MG63 (cell line): ENCODE data around the gene PPP5C. TPM values are rescaled to one million over a fixed set of nuclear protein-coding genes. Genes with fewer than 3 reads are reported as not detected.
"Not testable (repeated sequence)": the region's sequence is repeated elsewhere in the genome, so short reads cannot be mapped to it uniquely, and the experiment has no call there.

Experiments
- DNase-seq: peaks from one replicate; pipeline ENCODE4 v3.0.0-alpha.2; 2020
- H3K27me3 ChIP-seq: fragments of 250-450 bp; sonication (Bioruptor Pico); 2 replicates; pipeline ENCODE4 v1.5.1; 2020; ENCODE audit warnings: mild to moderate bottlenecking, moderate library complexity
- H3K36me3 ChIP-seq: fragments of 250-450 bp; sonication (Bioruptor Pico); 2 replicates; pipeline ENCODE4 v1.5.1; 2020; ENCODE audit warnings: mild to moderate bottlenecking, moderate library complexity
- H3K4me3 ChIP-seq: fragments of 250-450 bp; sonication (Bioruptor Pico); 2 replicates; pipeline ENCODE4 v1.5.1; 2020; ENCODE audit warnings: mild to moderate bottlenecking, moderate library complexity
- H3K9me3 ChIP-seq: fragments of 250-450 bp; sonication (Bioruptor Pico); 2 replicates; pipeline ENCODE4 v1.5.1; 2020; ENCODE audit warnings: mild to moderate bottlenecking, moderate library complexity
- total RNA-seq: library from RNA; depleted of rRNA; stranded (reverse); fragments of >200 nt; shearing (Covaris generic); gene quantifications from 2 replicates; pipeline ENCODE4 v1.2.3, GENCODE V29; 2014; ENCODE audit warnings: low replicate concordance; rRNA removed

Gene PPP5C
- total RNA-seq, 1 experiment from 2014 or later = 102 TPM

- no peaks in the 10 kb centered on the region for H3K36me3 ChIP-seq
- H3K27me3 ChIP-seq = peaks cover 44% of the 10 kb centered on the region
- peak; percentile 46 for DNase-seq
- no peak within 1 kb of the TSS for H3K4me3 ChIP-seq
- H3K9me3 ChIP-seq = 0 out of 2 replicates have a peak, but pooled peaks cover under 1% of the 10 kb centered on the region
Observed at GRCh38 chr19:46428239-46429135, 81.6 kb downstream of the PPP5C start, which contains the start of gene PNMA8C. TSS of gene PNMA8C (minus strand) at chr19:46428936. CDS start at chr19:46428359, 577 bp downstream.

- H3K36me3 ChIP-seq = no peaks in the 10 kb centered on the region
- no peak overlapping the region for H3K4me3 ChIP-seq
- DNase-seq = no peak
- H3K9me3 ChIP-seq = 0 out of 2 replicates have a peak, but pooled peaks cover 2% of the 10 kb centered on the region
- H3K27me3 ChIP-seq = peaks cover 41% of the 10 kb centered on the region
Observed at GRCh38 chr19:46429999-46430398, 83.1 kb downstream of the PPP5C start.

- Histone ChIP-seq H3K36me3 (no peaks in the 10 kb centered on the region), H3K27me3 (peaks cover 27% of the 10 kb centered on the region), H3K4me3 (no peak overlapping the region), H3K9me3 (0 out of 2 replicates have a peak, but pooled peaks cover 2% of the 10 kb centered on the region)
- DNase-seq = no peak
Observed at GRCh38 chr19:46431824-46432223, 84.9 kb downstream of the PPP5C start.

DNA sequence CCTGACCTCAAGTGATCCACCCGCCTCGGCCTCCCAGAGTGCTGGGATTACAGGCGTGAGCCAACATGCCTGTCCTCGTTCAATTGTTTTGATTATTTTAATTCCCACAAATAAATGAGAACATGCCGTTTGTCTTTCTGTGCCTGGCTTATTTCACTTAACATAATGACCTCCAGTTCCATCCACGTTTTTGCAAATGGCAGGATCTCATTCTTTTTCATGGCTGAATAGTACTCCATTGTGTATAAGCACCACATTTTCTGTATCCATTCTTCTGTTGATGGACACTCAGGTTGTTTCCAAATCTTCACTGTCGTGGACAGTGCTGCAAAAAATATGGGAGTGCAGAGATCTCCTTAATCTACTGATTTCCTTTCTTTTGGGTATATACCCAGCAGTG is 86.6 kb downstream of the PPP5C start:
- not testable (repeated sequence) for DNase-seq, H3K4me3 ChIP-seq, H3K36me3 ChIP-seq, H3K9me3 ChIP-seq
- peaks cover 12% of the 10 kb centered on the region for H3K27me3 ChIP-seq

- no peak for DNase-seq
- Histone ChIP-seq H3K9me3 (0 out of 2 replicates have a peak, but pooled peaks cover 2% of the 10 kb centered on the region), H3K27me3 (peaks cover 4% of the 10 kb centered on the region; the same call in 1 of the 2 replicates), H3K36me3 (no peaks in the 10 kb centered on the region), H3K4me3 (no peak overlapping the region)
Observed at GRCh38 chr19:46435009-46435408, 88.1 kb downstream of the PPP5C start.

DNA sequence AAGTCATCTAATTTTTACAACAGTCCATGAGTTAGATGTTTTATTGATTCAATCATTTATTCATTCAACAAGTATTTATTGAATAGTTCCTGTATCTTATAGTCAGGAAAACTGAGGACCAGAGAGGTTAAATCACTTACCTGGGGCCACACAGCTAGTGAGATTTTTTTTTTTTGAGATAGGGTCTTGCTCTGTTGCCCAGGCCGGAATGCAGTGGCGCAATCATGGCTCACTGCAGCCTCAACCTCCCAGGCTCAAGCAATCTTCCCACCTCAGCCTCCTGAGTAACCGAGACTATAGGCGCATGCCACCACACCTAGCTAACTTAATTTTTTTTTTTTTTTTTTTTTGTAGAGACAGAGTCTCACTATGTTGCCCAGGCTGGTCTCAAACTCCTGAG is 88.8 kb downstream of the PPP5C start:
- not testable (repeated sequence) for H3K27me3 ChIP-seq, DNase-seq, H3K9me3 ChIP-seq, H3K36me3 ChIP-seq, H3K4me3 ChIP-seq

Other genes starting within 250 kb of the PPP5C start
- gene IGFL3, start 222.4 kb upstream of the PPP5C start, total RNA-seq = not detected in 2 replicates
- not detected in 2 replicates for gene IGFL2, start 198.8 kb upstream of the PPP5C start, total RNA-seq
- gene IGFL1, start 117.3 kb upstream of the PPP5C start, total RNA-seq = not detected in 2 replicates
- not detected in 2 replicates for gene HIF3A, start 50.0 kb upstream of the PPP5C start, total RNA-seq
- gene CCDC8, start 66.5 kb downstream of the PPP5C start, total RNA-seq = 11.6 and 15.9 TPM in 2 replicates
- gene PNMA8C, start 81.8 kb downstream of the PPP5C start, total RNA-seq = not detected in 2 replicates
- gene PNMA8A, start 124.5 kb downstream of the PPP5C start, total RNA-seq = 0.22 and 0.46 TPM in 2 replicates
- not detected in 2 replicates for gene PNMA8B, start 148.8 kb downstream of the PPP5C start, total RNA-seq